Measurements from ENCODE around the gene CCDC190.
A peak's percentile ranks its signal among the peaks of the same experiment; 100 is the strongest.

The CCDC190 gene, protein sequence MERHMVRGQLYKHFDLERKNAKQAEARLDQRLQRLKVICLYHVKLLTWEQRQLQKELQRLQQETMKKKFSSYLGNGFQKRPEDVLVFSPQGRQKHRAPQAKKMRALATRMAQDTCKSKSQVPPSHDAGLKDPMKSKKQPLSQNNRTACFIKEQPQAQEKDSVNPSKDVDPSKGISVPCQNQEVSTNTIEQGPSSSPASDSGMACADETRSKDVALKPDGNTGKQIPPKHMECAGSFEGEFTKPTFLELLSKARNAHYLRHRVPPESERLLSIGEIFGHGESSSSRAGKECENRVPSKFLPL

DNA sequence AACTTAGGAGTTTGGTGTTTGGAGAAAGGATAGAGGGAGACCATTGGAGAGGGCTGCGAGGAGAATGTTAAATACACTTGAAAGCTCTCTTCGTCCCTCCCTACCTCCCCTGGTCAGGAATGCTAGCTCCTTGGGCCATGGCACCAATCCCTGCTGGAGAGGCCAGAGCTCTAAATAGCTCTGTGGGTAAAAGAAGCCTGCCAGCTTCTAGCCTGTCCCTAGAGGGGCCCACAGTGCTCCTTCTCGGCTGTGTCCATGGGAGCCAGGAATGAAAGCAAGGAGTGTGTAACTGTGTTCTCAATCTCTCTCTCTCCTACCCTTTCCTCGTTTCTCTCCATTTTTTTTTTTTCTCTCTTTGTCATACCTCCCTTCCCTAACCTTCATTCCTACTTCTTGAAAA lies at the start of gene CCDC190:
TSS of gene CCDC190 (minus strand) at position 75 of the 400 bp plus-strand sequence. CDS start 1,529 bp downstream, outside the sequence.
- H3K4me3 Mint-ChIP-seq, result no peak within 1 kb of the TSS
- H3K27ac Mint-ChIP-seq, result no peak within 1 kb of the TSS
- DNase-seq, result no peak
- H3K9me3 Mint-ChIP-seq, result no peaks in the 10 kb centered on the region
- H3K27me3 Mint-ChIP-seq, result peaks cover 12% of the 10 kb centered on the region
- no peak for ATAC-seq
- H3K4me1 Mint-ChIP-seq, result no peaks in the 10 kb centered on the region

DNA sequence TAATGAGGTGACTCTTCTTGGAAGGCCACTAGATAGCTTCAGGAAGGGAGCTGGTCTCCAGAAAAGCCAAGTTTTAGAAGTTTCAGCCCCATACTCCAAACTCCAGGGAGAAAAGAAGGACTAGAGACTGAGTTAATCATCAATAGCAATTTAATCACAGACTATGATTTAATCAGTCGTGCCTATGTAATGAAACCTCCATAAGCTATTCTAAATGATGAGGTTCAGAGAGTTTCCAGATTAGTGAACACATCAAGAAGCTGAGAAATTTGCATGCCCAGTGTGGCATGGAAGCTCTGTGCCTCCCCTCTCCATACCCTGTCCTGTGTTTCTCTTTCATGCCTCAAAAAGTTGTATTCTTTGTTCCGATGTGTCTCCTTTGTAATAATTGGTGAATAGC lies 49.2 kb upstream of the CCDC190 start:
- Mint-ChIP-seq H3K4me3 (no peak overlapping the region), H3K27me3 (peaks cover 19% of the 10 kb centered on the region), H3K9me3 (peaks cover 5 to 10% of the 10 kb centered on the region in 2 donors), H3K27ac (no peak overlapping the region), H3K4me1 (no peaks in the 10 kb centered on the region)
- no peak for DNase-seq
- ATAC-seq, result no peak

GRCh38 chr1:162908780-162909179 lies 47.8 kb upstream of the CCDC190 start:
- no peak for ATAC-seq
- H3K9me3 Mint-ChIP-seq, result peaks cover 5 to 10% of the 10 kb centered on the region in 2 donors
- no peak overlapping the region for H3K4me3 Mint-ChIP-seq
- DNase-seq, result no peak
- peaks cover 23% of the 10 kb centered on the region for H3K27me3 Mint-ChIP-seq
- H3K27ac Mint-ChIP-seq, result no peak overlapping the region
- no peaks in the 10 kb centered on the region for H3K4me1 Mint-ChIP-seq

GRCh38 chr1:162908236-162908635 lies 47.3 kb upstream of the CCDC190 start:
- peaks cover 23% of the 10 kb centered on the region for H3K27me3 Mint-ChIP-seq
- no peaks in the 10 kb centered on the region for H3K4me1 Mint-ChIP-seq
- ATAC-seq, result no peak

DNA sequence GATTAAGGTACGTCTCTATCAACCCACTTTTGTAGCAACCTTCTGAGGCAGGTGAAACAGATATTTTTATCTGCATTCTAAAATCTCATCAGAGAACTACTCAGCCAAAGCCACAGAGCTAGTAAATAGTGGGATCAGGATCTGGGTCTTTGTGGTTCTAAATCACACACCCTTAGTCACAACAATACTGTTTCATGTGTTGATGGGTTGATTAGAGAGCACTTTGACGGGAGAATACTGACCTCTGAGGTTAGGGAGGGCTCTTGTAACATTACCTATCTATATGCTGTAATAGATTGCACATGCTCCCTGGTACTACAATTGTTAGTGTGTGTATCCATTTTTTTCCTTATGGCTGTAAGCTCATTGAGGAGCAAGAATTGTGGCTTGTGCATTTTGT lies 45.5 kb upstream of the CCDC190 start:
- Mint-ChIP-seq H3K4me3 (no peak overlapping the region), H3K4me1 (no peaks in the 10 kb centered on the region), H3K27me3 (peaks cover 23% of the 10 kb centered on the region), H3K27ac (no peak overlapping the region), H3K9me3 (no peaks in the 10 kb centered on the region)
- ATAC-seq (no peak), DNase-seq (no peak)

More at GRCh38 chr1:162908236-162908635, 47.3 kb upstream of the CCDC190 start:
- Mint-ChIP-seq H3K4me3 (no peak overlapping the region), H3K27ac (no peak overlapping the region), H3K9me3 (peaks cover 5 to 10% of the 10 kb centered on the region in 2 donors)
- DNase-seq, result no peak

DNA sequence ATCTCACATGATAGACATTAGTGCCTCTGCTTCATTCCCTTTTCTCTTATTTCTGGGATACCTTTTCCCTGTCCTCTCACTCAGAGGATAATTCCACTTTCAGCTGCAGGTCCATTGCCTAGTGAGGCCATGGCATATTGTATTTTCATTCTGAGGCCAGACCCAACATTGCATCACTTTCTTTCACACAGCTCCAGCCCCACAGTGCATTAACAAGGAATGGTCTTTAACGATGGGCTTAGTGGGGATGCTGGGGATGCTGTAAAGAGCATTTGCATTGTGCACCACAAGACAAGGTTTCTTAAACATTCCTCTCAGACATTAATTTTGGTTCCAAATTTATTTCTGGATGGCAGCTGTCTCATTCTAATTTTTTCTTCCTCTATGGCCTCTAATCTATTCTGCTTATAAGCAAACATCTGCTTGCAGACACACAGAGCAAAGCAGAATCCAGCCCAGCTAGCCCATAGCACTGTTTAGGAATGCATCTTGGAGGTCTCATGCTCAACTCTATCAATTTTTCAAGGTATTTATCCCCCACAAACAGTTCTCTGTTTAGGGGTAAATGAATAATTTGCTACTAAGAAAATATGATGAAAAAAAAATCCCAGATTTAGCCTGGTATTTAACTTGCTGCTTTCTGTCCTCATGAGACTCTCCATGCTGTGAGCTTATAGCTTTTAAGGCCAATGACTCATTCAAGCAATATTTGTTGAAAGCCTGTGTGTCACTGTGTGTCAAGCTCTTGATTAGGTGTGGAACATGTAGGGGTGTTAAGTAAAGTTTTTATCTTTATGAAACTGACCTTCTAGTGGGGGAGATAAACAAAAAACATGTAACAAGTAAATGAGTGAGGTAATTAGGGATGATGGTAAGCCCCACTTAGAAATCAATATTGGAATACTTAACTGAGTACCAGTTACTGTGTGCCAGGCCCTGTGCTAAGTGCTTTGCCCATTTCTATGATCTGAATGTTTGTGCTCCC lies 44.5 kb upstream of the CCDC190 start:
- H3K4me1 Mint-ChIP-seq, result no peaks in the 10 kb centered on the region
- H3K4me3 Mint-ChIP-seq, result no peak overlapping the region
- H3K27me3 Mint-ChIP-seq, result peaks cover 19% of the 10 kb centered on the region
- ATAC-seq (no peak), DNase-seq (no peak)
- no peak overlapping the region for H3K27ac Mint-ChIP-seq
- H3K9me3 Mint-ChIP-seq, result no peaks in the 10 kb centered on the region

DNA sequence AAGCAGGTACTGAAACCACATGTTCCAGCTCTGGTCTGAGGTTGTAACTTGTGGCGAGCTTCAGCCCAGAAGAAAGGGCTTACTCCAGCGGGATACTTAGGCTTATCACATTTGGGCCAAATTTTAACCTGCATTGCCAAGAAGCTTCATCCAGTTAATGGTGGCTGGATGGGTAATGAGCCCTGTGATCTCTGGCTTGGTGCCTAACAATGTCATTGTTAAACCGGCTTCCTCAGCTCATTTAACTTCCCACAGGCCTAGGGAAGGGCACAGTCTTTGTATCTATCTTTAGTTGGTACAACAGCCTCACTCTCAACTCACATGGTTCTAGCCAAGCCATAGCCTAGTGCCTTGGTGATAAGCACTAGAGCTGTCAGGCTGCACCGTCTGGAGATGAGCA lies 43.6 kb upstream of the CCDC190 start:
- Mint-ChIP-seq H3K27ac (no peak overlapping the region), H3K4me3 (no peak overlapping the region), H3K9me3 (no peaks in the 10 kb centered on the region), H3K4me1 (no peaks in the 10 kb centered on the region), H3K27me3 (peaks cover 14% of the 10 kb centered on the region)
- DNase-seq (no peak), ATAC-seq (no peak)

- DNase-seq, result no peak
- Mint-ChIP-seq H3K27ac (no peak overlapping the region), H3K4me3 (no peak overlapping the region), H3K9me3 (no peaks in the 10 kb centered on the region), H3K4me1 (no peaks in the 10 kb centered on the region), H3K27me3 (peaks cover 8% of the 10 kb centered on the region)
- no peak for ATAC-seq
These were observed 43.0 kb upstream of the CCDC190 start for GRCh38 chr1:162904023-162904422.

DNA sequence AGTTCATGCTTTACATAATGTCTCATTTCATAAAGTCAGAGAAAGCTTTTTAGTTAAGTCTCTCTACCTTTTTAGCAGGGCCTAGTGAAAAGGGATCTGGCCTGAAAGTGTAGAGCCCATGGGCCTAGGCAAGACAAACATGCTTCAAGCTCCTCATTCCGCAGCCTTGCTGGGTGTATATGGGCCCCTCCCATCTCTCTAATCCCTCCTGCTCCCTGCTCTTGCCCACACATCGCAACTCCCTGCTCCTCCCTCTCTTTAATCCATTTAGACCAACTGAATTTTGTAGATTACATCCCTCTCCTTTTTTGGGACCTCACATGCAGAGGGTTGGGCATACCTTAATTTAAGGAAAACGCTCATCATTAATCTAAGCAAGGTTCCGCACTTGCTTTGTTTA lies 42.3 kb upstream of the CCDC190 start:
- no peak for DNase-seq
- no peak overlapping the region for H3K4me3 Mint-ChIP-seq
- H3K27me3 Mint-ChIP-seq, result peaks cover 6% of the 10 kb centered on the region
- H3K4me1 Mint-ChIP-seq, result no peaks in the 10 kb centered on the region
- H3K27ac Mint-ChIP-seq, result no peak overlapping the region
- ATAC-seq, result no peak
- no peaks in the 10 kb centered on the region for H3K9me3 Mint-ChIP-seq

DNA sequence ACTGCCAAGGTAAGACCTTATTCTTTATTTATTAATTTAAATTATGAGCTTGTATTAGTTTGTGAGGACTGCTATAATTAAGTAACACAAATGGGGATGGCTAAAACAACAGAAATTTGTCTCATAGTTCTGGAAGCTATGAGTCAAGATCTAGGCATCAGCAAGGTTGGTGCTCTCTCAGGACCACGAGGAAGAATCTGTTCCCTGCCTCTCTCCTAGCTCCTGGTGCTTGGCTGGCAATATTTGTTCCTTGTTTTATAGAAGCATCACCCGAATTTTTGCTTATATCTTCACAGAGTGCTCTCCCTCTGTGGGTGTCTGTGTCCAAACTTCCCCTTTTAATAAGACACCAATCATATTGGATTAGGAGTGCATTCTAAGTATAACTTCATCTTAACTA lies 41.4 kb upstream of the CCDC190 start:
- no peak for ATAC-seq
- H3K4me1 Mint-ChIP-seq, result no peaks in the 10 kb centered on the region

GRCh38 chr1:162901243-162901642 lies 40.3 kb upstream of the CCDC190 start:
- DNase-seq, result no peak
- H3K27ac Mint-ChIP-seq, result no peak overlapping the region
- H3K4me3 Mint-ChIP-seq, result no peak overlapping the region
- peaks cover 12% of the 10 kb centered on the region for H3K27me3 Mint-ChIP-seq
- no peak for ATAC-seq
- no peaks in the 10 kb centered on the region for H3K4me1 Mint-ChIP-seq
- H3K9me3 Mint-ChIP-seq, result no peaks in the 10 kb centered on the region

More for the DNA sequence above, 41.4 kb upstream of the CCDC190 start:
- no peak overlapping the region for H3K4me3 Mint-ChIP-seq
- H3K27me3 Mint-ChIP-seq, result peaks cover 6% of the 10 kb centered on the region
- H3K27ac Mint-ChIP-seq, result no peak overlapping the region
- DNase-seq, result no peak
- no peaks in the 10 kb centered on the region for H3K9me3 Mint-ChIP-seq

GRCh38 chr1:162899422-162900146 lies 38.6 kb upstream of the CCDC190 start:
- ATAC-seq (no peak), DNase-seq (no peak)
- Mint-ChIP-seq H3K4me1 (no peaks in the 10 kb centered on the region), H3K27ac (no peak overlapping the region), H3K4me3 (no peak overlapping the region), H3K9me3 (no peaks in the 10 kb centered on the region), H3K27me3 (peaks cover 11% of the 10 kb centered on the region)

GRCh38 chr1:162893612-162893908 lies 32.6 kb upstream of the CCDC190 start:
- ATAC-seq (no peak), DNase-seq (no peak)
- H3K9me3 Mint-ChIP-seq, result no peaks in the 10 kb centered on the region
- peaks cover 16% of the 10 kb centered on the region for H3K27me3 Mint-ChIP-seq
- H3K4me3 Mint-ChIP-seq, result no peak overlapping the region
- H3K27ac Mint-ChIP-seq, result no peak overlapping the region
- no peaks in the 10 kb centered on the region for H3K4me1 Mint-ChIP-seq

GRCh38 chr1:162892906-162893611 lies 32.1 kb upstream of the CCDC190 start:
- no peaks in the 10 kb centered on the region for H3K9me3 Mint-ChIP-seq

GRCh38 chr1:162889989-162890388 lies 29.0 kb upstream of the CCDC190 start:
- H3K4me1 Mint-ChIP-seq, result no peaks in the 10 kb centered on the region
- no peak overlapping the region for H3K4me3 Mint-ChIP-seq
- ATAC-seq (no peak), DNase-seq (no peak)
- H3K9me3 Mint-ChIP-seq, result no peaks in the 10 kb centered on the region
- H3K27ac Mint-ChIP-seq, result no peak overlapping the region
- peaks cover 13% of the 10 kb centered on the region for H3K27me3 Mint-ChIP-seq

More at GRCh38 chr1:162892906-162893611, 32.1 kb upstream of the CCDC190 start:
- peaks cover 16% of the 10 kb centered on the region for H3K27me3 Mint-ChIP-seq
- H3K4me1 Mint-ChIP-seq, result no peaks in the 10 kb centered on the region
- no peak for ATAC-seq
- H3K4me3 Mint-ChIP-seq, result no peak overlapping the region
- H3K27ac Mint-ChIP-seq, result peak overlapping the region in 1 of 2 donors; percentile 48
- no peak for DNase-seq

All from stimulated activated naive CD8-positive, alpha-beta T cell treated with anti-CD3 and anti-CD28 coated beads, Interleukin-15, amount 100 ng/mL, for 72 hours (primary cell).